NB4 (cell line): Measurements from ENCODE around the gene KLK11.

Experiments
- DNase-seq: peaks from one replicate; pipeline ENCODE4 v3.0.0; 2010; ENCODE audit warnings: low read depth
- H3K4me3 ChIP-seq: one replicate; pipeline ENCODE4 v1.5.1; 2011; ENCODE audit warnings: mild to moderate bottlenecking, low read depth, low read length, moderate library complexity
- CTCF ChIP-seq: IDR thresholded peaks from one replicate; pipeline ENCODE4 v1.5.1; 2012; ENCODE audit warnings: low read depth, low read length
- MYC ChIP-seq: IDR thresholded peaks from 2 replicates; pipeline ENCODE4 v1.6.1; 2011; ENCODE audit warnings: low read depth, low read length
- POLR2A ChIP-seq: IDR thresholded peaks from 2 replicates; pipeline ENCODE4 v1.6.1; 2011; ENCODE audit warnings: mild to moderate bottlenecking; ENCODE audit not compliant: insufficient read length; ENCODE audit errors: extremely low read depth
- TF ChIP-seq, protein P1 (sequence below): IDR thresholded peaks from 2 replicates; pipeline ENCODE4 v1.6.1; 2011; ENCODE audit warnings: low read depth, low read length

KLK11 gene, protein sequence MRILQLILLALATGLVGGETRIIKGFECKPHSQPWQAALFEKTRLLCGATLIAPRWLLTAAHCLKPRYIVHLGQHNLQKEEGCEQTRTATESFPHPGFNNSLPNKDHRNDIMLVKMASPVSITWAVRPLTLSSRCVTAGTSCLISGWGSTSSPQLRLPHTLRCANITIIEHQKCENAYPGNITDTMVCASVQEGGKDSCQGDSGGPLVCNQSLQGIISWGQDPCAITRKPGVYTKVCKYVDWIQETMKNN

GRCh38 chr19:51026554-51026831 is at the start of gene KLK11:
TSS of gene KLK11 (minus strand) at chr19:51026616. CDS start at chr19:51025631, 985 bp downstream.
- no peak within 1 kb of the TSS for H3K4me3 ChIP-seq
- no peak for TF ChIP-seq MYC
- no peak for TF ChIP-seq CTCF
- TF ChIP-seq, protein P1, sequence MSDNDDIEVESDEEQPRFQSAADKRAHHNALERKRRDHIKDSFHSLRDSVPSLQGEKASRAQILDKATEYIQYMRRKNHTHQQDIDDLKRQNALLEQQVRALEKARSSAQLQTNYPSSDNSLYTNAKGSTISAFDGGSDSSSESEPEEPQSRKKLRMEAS: no peak
- no peak for TF ChIP-seq POLR2A
- DNase-seq: no peak

GRCh38 chr19:51075998-51076397 is 49.6 kb upstream of the KLK11 start:
- DNase-seq: no peak
- no peak for TF ChIP-seq POLR2A
- no peak for TF ChIP-seq CTCF
- TF ChIP-seq, protein P1: no peak
- TF ChIP-seq MYC: no peak
- no peak overlapping the region for H3K4me3 ChIP-seq

DNA sequence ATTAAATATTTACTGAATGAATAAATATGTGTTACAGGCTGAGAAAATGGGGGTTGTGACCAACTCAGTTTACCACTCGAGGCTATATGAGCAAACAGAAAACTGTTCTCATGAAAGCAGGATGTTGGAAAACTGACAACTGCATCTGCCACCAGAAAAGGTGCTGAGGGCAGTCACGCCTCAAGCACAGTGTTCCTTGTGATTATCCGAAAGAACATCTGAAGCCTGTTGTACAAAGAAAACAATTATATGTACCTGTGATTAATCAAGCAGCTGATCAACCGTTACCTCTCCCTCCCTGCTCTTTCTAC is 44.6 kb upstream of the KLK11 start:
- TF ChIP-seq, protein P1: no peak
- no peak for TF ChIP-seq MYC
- DNase-seq: no peak
- no peak overlapping the region for H3K4me3 ChIP-seq

DNA sequence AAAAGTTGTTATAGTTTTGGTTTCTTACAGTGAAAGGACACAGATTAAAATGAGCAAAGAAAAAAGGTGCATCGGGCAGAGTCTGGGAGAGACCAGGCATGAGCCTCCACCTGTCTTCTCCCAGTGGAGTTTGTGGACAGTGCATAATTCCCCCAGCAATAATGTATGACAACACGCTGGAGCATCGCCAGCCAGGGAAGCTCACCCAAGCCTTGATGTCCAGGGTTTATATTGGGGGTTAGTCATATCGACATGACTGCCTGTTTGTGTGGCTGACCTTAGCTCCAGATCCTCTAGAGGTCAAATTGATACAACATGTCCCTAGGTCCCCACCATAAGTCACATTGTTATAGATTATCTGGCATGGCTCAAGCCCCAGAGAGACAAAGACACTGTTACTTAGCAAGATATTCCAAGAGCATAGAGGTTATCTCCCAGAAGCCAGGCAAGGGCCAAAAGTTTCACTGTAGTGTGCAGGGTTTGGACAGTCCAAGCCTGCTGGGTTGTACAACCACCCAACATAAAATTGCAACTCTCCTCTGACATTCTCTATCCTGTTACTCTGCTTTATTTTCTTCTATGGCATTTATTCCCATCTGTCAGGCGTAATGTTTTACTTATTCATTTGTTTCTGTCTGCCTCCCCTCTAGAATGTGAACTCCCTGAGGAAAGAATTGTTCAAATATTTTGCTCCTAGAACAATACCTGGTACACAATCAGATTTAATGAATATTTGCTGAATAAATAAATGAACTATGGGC is 44.1 kb upstream of the KLK11 start:
- H3K4me3 ChIP-seq: no peak overlapping the region
- TF ChIP-seq POLR2A: no peak
- DNase-seq: no peak

- DNase-seq: no peak
- TF ChIP-seq POLR2A (no peak), MYC (no peak), CTCF (no peak)
- TF ChIP-seq, protein P1: no peak
- no peak overlapping the region for H3K4me3 ChIP-seq
These were observed 40.2 kb upstream of the KLK11 start for GRCh38 chr19:51066393-51067186.

GRCh38 chr19:51065221-51065960 is 39.0 kb upstream of the KLK11 start:
- DNase-seq: no peak
- H3K4me3 ChIP-seq: no peak overlapping the region
- TF ChIP-seq MYC: no peak
- no peak for TF ChIP-seq POLR2A
- no peak for TF ChIP-seq CTCF
- TF ChIP-seq, protein P1: no peak
